ENCODE results near the gene CNTNAP2.

Gene CNTNAP2

DNA sequence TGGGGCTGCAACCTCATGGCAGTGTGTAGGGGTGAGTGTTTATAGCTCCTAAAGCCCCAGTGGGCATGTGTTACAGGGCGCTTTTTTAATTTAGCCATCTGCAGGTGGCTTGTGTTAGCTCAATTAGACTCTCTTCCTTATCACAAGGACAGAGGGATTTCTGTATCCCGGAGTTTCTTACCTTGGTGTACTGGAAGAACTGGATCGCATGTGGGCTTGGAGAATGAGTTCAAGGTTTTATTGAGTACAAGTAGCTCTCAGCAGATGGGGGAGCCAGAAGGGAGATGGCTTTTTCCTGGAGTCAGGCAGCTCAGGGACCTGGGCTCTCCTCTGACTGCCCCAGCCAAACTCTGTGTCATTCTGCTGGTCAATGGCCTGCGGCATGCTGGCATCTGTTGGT, 2320.4 kb downstream of the CNTNAP2 start (continued):
- TF ChIP-seq, protein P1, sequence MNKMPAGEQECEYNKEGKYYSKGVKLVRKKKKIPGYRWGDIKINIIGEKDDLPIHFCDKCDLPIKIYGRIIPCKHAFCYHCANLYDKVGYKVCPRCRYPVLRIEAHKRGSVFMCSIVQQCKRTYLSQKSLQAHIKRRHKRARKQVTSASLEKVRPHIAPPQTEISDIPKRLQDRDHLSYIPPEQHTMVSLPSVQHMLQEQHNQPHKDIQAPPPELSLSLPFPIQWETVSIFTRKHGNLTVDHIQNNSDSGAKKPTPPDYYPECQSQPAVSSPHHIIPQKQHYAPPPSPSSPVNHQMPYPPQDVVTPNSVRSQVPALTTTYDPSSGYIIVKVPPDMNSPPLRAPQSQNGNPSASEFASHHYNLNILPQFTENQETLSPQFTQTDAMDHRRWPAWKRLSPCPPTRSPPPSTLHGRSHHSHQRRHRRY (tag by site-specific recombination; IDR thresholded peaks at IDR 0.05): no peak
- no peak for TF ChIP-seq GLIS1 (tag by site-specific recombination; IDR thresholded peaks at IDR 0.05)
- TF ChIP-seq, protein P2, sequence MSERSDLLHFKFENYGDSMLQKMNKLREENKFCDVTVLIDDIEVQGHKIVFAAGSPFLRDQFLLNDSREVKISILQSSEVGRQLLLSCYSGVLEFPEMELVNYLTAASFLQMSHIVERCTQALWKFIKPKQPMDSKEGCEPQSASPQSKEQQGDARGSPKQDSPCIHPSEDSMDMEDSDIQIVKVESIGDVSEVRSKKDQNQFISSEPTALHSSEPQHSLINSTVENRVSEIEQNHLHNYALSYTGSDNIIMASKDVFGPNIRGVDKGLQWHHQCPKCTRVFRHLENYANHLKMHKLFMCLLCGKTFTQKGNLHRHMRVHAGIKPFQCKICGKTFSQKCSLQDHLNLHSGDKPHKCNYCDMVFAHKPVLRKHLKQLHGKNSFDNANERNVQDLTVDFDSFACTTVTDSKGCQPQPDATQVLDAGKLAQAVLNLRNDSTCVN (tag by site-specific recombination; optimal IDR thresholded peaks at IDR 0.05): no peak
- no peak for TF ChIP-seq ZBTB8A (tag by site-specific recombination; IDR thresholded peaks at IDR 0.05)
- no peak for TF ChIP-seq ZNF112 (tag by site-specific recombination; IDR thresholded peaks at IDR 0.05)
- TF ChIP-seq, protein P3, sequence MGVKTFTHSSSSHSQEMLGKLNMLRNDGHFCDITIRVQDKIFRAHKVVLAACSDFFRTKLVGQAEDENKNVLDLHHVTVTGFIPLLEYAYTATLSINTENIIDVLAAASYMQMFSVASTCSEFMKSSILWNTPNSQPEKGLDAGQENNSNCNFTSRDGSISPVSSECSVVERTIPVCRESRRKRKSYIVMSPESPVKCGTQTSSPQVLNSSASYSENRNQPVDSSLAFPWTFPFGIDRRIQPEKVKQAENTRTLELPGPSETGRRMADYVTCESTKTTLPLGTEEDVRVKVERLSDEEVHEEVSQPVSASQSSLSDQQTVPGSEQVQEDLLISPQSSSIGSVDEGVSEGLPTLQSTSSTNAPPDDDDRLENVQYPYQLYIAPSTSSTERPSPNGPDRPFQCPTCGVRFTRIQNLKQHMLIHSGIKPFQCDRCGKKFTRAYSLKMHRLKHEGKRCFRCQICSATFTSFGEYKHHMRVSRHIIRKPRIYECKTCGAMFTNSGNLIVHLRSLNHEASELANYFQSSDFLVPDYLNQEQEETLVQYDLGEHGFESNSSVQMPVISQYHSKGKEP (tag by site-specific recombination; IDR thresholded peaks at IDR 0.05): no peak
- no peak for TF ChIP-seq HOXA7 (CRISPR knock-in tag; IDR thresholded peaks at IDR 0.05; ENCODE audit: borderline replicate concordance)
- no peak for TF ChIP-seq ZNF223 (tag by site-specific recombination; IDR thresholded peaks at IDR 0.05)
- TF ChIP-seq, protein P4, sequence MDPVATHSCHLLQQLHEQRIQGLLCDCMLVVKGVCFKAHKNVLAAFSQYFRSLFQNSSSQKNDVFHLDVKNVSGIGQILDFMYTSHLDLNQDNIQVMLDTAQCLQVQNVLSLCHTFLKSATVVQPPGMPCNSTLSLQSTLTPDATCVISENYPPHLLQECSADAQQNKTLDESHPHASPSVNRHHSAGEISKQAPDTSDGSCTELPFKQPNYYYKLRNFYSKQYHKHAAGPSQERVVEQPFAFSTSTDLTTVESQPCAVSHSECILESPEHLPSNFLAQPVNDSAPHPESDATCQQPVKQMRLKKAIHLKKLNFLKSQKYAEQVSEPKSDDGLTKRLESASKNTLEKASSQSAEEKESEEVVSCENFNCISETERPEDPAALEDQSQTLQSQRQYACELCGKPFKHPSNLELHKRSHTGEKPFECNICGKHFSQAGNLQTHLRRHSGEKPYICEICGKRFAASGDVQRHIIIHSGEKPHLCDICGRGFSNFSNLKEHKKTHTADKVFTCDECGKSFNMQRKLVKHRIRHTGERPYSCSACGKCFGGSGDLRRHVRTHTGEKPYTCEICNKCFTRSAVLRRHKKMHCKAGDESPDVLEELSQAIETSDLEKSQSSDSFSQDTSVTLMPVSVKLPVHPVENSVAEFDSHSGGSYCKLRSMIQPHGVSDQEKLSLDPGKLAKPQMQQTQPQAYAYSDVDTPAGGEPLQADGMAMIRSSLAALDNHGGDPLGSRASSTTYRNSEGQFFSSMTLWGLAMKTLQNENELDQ (tag by site-specific recombination; IDR thresholded peaks at IDR 0.05; ENCODE audit: low read depth): no peak
- no peak for TF ChIP-seq ZNF2 (tag by site-specific recombination; IDR thresholded peaks at IDR 0.05)

DNA sequence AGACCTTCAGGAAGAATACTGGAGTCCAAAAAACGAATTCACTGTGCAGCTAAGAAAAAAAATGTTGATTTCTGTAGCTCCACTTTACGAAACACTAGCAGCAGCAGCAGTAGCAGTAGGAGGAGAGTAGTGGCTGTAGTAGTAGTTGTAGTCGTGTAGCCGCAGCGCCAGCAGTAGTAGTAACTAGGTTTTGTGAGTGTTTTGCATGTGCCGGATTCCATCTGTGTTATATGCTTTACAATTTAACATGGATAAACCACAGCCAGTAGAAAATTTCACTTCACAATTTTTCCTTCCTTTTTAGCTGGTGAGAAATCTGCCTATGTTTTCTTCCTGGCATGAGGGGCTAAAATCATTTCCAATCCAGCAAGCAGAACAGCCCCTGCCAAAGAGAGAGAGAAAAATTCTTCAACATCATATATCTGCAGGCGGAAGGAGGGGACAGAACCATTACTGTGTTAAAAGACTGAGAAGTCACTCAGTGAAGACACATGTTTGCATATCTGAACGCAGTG, 2325.6 kb downstream of the CNTNAP2 start:
- TF ChIP-seq KLF16 (tag by site-specific recombination; IDR thresholded peaks at IDR 0.05) (no peak), ZFHX2 (tag by site-specific recombination; conservative IDR thresholded peaks at IDR 0.05) (no peak), ZNF324 (tag by site-specific recombination; IDR thresholded peaks at IDR 0.05) (no peak), ZSCAN4 (tag by site-specific recombination; IDR thresholded peaks at IDR 0.05) (no peak), RBAK (tag by site-specific recombination; IDR thresholded peaks at IDR 0.05) (no peak), ZNF18 (tag by site-specific recombination; IDR thresholded peaks at IDR 0.05) (no peak), GLI2 (tag by site-specific recombination; IDR thresholded peaks at IDR 0.05; ENCODE audit: borderline replicate concordance, low read depth) (no peak), KLF9 (tag by site-specific recombination; IDR thresholded peaks at IDR 0.05; ENCODE audit: low read depth) (no peak), ZNF157 (tag by site-specific recombination; IDR thresholded peaks at IDR 0.05) (no peak), ZNF433 (tag by site-specific recombination; IDR thresholded peaks at IDR 0.05; ENCODE audit: low read depth) (no peak), ZNF707 (tag by site-specific recombination; IDR thresholded peaks at IDR 0.05) (no peak), ZNF513 (tag by site-specific recombination; IDR thresholded peaks at IDR 0.05) (no peak)
- TF ChIP-seq, protein P1 (tag by site-specific recombination; IDR thresholded peaks at IDR 0.05): no peak
- TF ChIP-seq, protein P5, sequence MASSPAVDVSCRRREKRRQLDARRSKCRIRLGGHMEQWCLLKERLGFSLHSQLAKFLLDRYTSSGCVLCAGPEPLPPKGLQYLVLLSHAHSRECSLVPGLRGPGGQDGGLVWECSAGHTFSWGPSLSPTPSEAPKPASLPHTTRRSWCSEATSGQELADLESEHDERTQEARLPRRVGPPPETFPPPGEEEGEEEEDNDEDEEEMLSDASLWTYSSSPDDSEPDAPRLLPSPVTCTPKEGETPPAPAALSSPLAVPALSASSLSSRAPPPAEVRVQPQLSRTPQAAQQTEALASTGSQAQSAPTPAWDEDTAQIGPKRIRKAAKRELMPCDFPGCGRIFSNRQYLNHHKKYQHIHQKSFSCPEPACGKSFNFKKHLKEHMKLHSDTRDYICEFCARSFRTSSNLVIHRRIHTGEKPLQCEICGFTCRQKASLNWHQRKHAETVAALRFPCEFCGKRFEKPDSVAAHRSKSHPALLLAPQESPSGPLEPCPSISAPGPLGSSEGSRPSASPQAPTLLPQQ (tag by site-specific recombination; IDR thresholded peaks at IDR 0.05): no peak
- H3K4me3 ChIP-seq (ENCODE audit: low read depth, low read length): no peak overlapping the region
- ChIA-PET POLR2A (no interaction called here), CTCF (no interaction called here)
- no peak overlapping the region for H3K27ac ChIP-seq (ENCODE audit: extremely low read depth, low read depth, low read length)
- H3K9me3 ChIP-seq (ENCODE audit: control insufficient read depth, insufficient read depth, low read depth, low read length): no peaks in the 10 kb centered on the region
- no peaks in the 10 kb centered on the region for H3K36me3 ChIP-seq (ENCODE audit: control insufficient read depth in 2 of 2, insufficient read depth in 1 of 2, low read length in 2 of 2)
- no peaks in the 10 kb centered on the region for H3K4me1 ChIP-seq (ENCODE audit: control insufficient read depth, insufficient read depth, low read length)
